Stimulated activated naive CD8-positive, alpha-beta T cell treated with anti-CD3 and anti-CD28 coated beads, Interleukin-15, Interleukin-2, amounts not matched to agents 100 U/mL and 50 U/mL, for 24 hours (primary cell): ENCODE data around the gene CTSA.

Experiments used
- ATAC-seq: fragments of 150-1000 bp; cut with Tn5 transposase; one replicate; pipeline ENCODE4 v1.10.0; 2021
- DNase-seq: peaks from one replicate; pipeline ENCODE4 v3.0.0; 2021

The CTSA gene

DNA sequence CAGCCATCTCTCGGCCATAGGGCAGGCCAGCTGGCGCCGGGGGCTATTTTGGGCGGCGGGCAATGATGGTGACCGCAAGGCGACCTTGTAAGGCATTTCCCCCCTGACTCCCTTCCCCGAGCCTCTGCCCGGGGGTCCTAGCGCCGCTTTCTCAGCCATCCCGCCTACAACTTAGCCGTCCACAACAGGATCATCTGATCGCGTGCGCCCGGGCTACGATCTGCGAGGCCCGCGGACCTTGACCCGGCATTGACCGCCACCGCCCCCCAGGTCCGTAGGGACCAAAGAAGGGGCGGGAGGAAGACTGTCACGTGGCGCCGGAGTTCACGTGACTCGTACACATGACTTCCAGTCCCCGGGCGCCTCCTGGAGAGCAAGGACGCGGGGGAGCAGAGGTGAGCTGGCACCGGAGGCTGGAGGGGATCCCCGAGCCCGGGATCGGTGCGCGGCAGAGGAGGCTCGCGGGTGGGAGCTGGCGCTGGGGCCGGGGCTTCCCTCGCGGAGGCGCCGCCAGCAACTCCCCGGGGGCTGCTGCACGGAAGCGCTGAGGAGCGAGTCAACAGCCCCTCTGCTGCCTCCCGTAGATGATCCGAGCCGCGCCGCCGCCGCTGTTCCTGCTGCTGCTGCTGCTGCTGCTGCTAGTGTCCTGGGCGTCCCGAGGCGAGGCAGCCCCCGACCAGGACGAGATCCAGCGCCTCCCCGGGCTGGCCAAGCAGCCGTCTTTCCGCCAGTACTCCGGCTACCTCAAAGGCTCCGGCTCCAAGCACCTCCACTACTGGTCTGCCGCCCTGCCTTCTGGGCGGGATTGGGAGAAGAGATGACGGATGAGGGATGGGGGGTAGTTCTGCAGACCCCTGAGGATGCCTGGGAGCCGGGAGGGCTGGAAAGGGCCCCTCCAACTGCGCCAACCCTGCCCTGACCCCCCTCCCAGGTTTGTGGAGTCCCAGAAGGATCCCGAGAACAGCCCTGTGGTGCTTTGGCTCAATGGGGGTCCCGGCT, at the start of gene CTSA, which contains the start of gene NEURL2:
Gene CTSA (plus strand): TSS at position 351 of the 999 bp plus-strand sequence. CDS start 234 bp downstream, at position 585.
Gene NEURL2 (minus strand): TSS at position 224 of the 999 bp plus-strand sequence. CDS start 217 bp downstream, at position 7.
- peak; percentile 78 for ATAC-seq
- peak; percentile 89 for DNase-seq

DNA sequence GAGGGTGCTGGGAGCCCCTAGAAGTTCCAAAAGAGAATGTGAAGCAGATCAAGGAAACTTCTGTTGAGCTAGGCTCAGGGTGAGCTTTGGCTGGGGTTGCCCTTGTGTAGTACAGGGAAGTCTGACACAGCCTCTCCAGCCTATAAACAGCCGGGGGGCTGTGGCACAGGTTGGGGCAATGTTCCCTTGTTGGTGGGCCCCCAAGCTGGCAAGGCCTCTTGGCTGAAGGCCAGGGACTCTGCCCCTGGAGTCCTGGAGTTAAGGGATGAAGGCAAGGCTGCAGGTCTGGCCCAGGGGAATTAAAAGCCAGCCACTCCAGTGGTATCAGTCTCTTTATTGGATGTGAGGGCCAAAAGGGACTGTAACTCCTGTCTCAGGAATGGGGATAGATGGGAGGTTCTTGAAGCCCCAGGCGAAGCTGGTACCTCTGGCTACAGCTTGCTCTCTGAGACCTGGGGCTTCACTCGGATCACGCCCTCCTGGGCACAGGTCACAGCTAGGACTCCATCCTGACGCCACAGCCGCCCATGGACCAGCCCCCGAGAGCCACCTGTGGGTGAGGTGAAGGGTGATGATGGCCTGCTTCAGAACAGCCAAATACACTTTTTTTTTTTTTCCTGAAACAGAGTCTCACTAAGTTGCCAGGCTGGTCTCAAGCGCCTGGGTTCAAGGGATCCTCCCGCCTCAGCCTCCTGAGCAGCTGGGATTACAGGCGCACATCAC, 49.6 kb upstream of the CTSA start:
- ATAC-seq (no peak), DNase-seq (no peak)

DNA sequence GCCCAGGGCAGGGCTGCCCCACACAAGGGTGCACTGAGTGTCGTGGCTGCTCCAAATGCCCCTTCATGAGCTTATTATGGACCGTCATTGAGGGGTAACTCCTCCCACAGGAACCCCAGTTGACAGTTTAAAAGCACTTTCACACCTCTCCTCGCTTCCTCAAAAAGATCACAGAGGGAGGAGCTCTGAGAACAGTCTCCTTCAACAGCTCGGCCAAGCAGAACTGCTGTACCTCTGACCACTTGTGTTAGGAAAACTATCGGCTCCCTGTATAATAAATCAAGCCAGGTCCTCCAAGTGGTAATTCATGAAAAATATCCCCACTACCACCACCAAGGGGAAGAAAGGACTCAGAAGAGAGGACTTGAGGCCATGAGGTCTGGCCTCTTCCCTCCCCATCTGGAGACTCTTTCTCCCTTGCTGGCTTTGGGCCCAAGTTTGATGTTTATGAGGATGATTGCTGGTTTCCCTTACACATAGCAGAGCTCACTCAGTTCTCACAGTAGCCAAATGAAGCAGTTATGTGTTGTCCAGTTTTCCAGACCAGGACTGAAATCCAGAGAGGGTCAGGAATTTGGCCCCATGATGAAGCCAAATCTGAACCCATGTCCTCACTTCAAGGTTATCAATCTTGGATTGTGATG, 48.8 kb upstream of the CTSA start:
- no peak for ATAC-seq
- no peak for DNase-seq

DNA sequence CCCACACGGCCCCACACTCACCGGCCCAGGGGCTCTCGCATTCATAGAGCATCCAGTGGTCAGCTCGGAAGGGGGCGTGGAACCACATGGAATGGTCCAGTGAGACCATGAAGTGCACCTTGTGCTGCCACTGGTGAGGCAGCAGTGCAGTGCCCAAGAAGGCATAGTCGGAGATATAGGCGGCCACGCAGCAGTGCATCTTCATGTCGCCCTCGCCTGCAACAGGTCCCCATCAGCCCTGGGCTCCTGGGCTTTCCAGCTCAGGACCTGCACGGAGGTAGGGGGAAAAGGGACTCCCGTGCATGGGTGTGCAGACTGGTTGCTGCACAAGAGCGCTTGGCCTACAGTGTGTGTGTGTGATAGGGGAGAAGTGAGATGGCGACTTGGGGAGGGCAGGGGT, 47.6 kb upstream of the CTSA start:
- DNase-seq (no peak), ATAC-seq (no peak)

DNA sequence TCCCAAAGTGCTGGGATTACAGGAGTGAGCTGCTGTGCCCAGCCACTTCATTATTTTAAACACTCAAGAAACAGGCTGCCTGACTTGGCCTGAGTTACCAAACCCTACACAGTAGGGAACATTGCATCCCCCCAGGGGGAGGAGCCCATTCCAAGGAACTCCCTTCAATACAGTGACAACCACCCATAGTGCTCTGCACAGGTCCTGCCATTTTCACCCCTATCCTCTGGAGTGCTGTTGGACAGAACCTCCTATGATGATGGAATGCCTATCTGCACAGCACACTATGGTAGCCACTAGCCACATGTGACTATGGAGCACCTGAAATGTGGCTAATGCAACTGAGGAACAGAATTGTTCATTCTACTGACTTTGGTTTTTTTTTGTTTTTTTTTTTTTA, 45.7 kb upstream of the CTSA start:
- no peak for DNase-seq

DNA sequence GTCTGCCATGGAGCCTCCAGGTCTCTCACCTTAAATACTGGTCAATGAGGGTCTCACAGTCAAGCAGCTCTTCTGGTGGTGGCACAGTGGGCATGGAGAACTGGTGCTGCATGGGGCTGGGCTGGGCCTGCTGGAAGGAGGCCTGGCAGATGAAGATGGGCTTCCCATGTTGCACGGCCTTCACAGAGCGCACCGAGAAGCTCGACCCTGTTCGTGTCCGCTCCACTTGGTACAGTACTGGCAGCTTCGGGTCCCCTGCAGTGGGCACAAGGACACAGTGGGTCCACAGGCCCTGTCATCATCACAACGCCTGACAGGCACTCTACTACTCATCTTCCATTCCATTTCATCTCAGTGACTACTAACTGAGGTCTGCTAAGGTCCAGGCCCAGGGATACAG, 42.7 kb upstream of the CTSA start:
- no peak for DNase-seq
- no peak for ATAC-seq

More for the DNA sequence above, 45.7 kb upstream of the CTSA start:
- no peak for ATAC-seq

DNA sequence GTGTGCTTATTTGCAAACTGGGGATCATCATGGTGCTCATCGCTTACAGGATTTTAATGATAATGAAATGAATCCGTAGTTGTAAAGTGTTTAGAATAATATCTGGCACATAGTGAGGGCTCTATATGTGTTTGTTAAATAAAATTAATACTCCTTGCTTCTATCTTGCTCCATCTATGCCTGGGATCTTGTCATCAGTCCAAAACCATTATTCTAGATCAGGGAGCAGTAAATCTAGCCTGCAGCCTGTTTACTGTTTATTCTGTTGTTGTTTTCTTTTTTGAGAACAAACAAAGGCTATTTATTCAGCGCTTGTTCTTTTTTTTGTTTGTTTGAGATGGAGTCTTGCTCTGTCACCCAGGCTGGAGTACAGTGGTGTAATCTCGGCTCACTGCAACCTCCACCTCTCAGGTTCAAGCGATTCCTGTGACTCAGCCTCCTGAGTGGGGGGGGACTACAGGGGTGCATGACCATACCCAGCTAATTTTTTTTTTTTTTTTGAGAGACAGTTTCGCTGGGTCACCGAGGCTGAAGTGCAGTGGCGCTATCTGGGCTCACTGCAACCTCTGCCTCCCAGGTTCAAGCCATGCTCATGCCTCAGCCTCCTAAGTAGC, 42.1 kb upstream of the CTSA start:
- no peak for ATAC-seq

DNA sequence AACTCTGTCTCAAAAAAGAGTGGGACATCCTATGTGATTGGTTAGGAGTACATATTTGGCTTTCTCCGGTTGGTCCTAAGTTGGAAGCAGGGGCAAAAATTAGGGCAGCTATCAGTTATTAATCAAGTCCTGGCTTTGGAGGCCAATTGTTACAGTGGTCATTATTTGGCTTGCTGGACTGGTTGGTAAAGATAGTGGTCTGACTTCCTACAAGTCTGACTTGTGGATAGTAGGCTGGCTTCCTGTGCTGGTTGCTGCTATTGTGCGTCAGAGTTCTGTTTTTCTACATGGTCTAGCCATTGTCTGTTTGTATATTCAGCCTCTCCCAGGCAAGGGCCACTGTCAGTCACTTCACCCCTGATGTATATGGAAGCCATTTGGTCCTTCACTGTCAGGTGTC, 40.9 kb upstream of the CTSA start:
- ATAC-seq (no peak), DNase-seq (no peak)

More for the DNA sequence above, 42.1 kb upstream of the CTSA start:
- no peak for DNase-seq

DNA sequence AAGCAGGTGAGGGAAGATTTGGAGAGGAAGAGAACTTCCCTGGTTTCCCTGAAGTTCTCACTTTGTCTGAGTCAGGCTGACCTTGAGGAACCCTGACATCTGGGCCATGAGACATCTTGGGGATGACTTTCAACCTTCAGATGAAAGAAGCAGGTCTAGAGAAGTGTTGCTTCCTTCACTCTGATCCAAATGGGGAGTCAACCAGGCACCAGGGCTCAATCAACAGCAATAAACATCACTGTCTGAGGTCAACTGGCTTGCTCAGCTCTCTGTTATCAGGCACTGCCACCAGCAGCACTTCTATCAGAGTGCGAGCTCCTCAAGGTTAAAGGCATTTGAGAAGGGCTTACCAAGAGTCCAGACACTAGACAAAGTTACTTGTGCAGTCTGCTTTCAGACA, 40.2 kb upstream of the CTSA start:
- ATAC-seq (no peak), DNase-seq (no peak)

DNA sequence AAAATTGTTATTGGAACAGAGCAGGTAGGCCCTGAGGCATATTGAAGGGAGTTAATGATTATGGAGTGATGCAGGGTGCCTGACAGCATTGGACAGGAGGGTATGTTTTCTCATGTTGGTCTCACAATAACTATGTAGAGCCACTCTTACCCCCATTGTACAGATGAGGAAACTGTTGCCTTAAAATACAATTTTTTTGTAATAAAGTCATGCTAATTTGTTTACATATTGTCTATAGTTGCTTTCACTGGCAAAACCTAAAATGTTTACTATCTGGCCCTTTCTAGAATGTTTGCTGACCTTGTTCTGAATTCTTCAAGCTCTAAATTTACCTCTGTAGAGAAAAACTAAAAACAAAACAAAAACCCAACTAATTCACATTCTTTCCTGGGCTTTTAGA, 39.6 kb upstream of the CTSA start:
- DNase-seq (no peak), ATAC-seq (no peak)

DNA sequence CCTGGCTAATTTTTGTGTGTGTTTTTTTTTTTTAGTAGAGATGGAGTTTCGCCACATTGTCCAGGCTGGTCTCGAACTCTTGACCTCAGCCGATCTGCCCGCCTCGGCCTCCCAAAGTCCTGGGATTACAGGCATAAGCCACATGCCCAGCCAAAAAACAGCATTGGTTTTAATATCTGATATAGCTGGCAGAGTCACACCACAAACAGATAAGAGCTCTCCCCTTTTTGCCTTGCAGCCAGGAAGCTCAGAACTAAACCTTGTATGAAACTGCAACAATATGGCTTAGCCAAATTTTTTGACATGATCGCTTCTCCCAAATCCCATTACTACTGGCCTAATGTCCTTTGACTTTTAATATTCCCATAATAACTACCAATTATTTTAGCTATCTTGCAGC, 38.8 kb upstream of the CTSA start:
- ATAC-seq (no peak), DNase-seq (no peak)

DNA sequence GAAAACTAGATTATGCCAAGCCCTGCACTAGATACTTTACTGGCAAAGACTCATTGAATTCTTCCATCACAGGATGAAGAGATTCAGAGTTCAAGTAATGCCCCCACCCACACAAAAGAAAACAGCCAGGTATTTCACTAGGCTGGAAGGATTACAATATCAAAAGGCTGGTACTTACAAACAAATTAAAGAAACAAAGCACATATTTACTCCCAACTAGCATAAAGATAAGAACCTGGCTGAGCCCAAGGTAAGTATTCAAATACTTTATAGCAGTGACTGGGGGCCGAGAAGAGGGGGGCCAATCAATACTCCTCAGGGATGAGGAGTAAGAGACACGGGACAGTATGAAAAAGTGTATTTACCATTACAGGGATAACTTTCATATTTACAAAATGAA, 37.7 kb upstream of the CTSA start:
- DNase-seq (no peak), ATAC-seq (no peak)

DNA sequence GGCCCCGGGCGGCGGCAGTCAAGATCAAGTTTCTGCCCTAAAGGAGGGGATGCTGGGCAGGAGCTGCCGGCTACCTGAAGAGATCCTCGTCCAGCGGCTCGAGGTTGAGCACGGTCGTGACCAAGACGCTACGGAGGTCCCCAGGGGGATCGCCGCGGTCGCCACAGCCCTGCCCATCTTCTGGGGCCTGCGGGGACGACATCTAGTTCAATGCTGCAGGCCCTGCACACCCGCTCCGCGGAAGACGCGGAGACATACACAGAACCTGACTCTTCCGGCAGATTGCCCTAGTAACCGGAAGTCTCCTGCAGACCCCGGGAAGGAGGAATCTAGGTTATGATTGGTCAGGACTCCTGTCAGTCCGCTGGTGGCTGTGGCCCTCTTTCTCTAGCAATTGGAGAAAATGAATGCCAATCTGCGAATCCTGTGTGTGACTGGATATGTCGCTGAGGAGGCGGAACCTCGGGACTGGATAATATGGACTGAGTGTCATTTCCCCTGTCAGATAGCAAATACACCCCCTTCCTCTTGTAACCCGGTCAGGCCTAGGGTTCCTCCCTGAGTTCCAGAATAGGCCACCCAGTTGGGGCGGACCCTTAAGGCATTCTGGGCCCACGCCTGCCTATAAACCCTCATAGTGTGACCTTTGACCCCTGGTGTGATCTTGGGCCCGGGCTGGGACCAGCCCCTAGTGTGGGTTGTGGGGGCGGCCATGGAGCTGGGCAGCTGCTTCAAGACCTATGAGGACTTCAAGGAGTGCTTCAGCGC, 33.8 kb upstream of the CTSA start, which contains the start of the genes ACOT8 and ZSWIM3:
Gene ACOT8 (minus strand): TSS at position 279 of the 768 bp plus-strand sequence. CDS start 77 bp downstream, at position 202.
Gene ZSWIM3 (plus strand): TSS at position 501 of the 768 bp plus-strand sequence. CDS start 212 bp downstream, at position 713.
- ATAC-seq: peak; percentile 99
- DNase-seq: peak; percentile 89

DNA sequence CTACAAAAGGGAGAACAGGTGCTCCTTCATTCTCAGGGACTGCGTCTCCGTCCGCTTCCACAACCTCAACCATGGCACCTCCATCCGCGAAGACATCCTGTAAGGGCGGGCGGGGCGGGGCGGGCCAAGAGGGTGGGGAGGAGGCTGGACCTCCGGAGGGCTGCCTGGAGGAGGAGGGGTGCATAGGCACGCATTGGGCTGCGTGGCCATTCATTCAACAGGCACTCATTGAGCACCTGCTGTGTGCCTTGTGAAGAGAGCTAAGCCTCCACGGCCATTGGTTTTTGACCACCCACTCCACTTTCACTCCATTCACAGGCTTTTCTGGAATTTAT, 33.3 kb upstream of the CTSA start:
- DNase-seq (peak; percentile 61), ATAC-seq (peak; percentile 41)

DNA sequence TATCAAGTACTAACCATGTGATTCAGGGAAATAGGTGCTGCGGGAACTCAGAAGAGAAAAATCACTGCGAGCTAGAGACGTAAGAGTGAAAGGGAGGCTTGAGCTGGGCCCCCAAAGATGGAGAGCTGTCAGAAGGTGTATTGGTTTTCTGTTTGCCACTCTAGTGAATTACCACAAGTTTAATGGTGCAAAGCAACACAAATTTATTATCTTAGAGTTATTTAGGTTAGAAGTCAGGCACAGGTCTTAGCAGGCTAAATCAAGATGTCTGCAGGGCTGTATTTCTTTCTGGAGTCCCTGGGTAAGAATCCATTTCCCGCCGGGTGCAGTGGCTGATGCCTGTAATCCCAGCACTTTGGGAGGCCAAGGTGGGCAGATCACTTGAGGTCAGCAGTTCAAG, 31.2 kb upstream of the CTSA start:
- DNase-seq: no peak
- ATAC-seq: no peak

DNA sequence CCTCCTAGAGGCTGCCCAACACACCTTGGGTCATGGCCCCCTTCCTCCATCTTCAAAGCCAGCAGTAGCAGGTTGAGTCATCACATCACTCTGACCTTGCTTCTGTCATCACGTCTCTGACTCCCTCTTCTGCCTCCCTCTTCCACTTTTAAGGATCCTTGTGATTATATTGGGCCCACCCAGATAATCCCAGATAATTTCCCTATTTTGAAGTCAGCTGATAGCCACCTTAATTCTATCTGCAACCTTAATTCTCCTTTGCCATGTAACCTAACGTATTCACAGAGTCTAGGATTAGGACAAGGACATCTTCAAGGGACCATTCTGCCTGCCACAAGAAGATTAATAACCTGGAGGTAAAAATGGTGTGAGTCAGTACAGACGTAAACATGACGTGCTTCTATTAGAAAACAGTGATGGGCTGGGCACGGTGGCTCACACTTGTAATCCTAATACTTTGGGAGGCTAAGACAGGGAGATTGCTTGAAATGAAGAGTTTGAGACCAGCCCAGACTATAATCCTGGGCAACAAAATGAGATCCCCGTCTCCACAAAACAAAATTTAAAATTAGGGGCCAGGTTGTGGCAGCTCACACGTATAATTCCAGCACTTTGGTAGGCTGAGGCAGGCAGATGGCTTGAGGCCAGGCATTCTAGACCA, 30.4 kb upstream of the CTSA start:
- DNase-seq (no peak), ATAC-seq (no peak)

DNA sequence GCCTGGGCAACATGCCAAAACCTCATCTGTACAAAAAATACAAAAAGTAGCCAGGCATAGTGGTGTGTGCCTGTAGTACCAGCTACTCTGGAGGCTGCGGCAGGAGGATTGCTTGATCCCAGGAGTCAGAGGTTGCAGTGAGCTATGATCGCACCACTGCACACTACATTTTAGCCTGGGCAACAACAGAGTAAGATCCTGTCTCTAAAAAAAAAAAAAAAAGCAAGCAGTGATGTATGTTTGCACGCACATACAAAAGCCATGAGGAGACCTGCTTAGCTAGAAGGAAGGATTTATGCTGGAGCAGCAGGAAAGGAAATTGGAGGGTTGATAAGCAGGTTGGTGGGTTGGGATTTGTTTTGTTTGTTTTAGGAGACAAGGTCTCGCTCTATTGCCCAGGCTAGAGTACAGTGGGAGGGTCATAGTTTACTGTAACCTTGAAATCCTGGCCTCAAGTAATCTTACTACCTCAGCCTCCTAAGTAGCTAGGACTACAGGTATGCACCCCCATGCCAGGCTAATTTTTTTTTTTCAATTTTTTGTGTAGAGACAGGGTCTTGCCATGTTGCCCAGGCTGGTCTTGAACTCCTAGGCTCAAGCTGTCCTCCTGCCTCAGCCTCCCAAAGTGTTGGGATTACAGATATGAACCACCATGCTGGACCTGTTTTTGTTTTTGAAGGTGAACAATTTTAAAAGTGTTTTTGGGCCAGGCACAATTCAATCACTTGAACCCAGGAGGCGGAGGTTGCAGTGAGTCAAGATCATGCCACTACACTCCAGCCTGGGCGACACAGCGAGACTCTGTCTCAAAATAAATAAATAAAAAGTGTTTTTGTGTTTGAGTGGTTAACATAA, 29.7 kb upstream of the CTSA start:
- DNase-seq (no peak), ATAC-seq (no peak)

DNA sequence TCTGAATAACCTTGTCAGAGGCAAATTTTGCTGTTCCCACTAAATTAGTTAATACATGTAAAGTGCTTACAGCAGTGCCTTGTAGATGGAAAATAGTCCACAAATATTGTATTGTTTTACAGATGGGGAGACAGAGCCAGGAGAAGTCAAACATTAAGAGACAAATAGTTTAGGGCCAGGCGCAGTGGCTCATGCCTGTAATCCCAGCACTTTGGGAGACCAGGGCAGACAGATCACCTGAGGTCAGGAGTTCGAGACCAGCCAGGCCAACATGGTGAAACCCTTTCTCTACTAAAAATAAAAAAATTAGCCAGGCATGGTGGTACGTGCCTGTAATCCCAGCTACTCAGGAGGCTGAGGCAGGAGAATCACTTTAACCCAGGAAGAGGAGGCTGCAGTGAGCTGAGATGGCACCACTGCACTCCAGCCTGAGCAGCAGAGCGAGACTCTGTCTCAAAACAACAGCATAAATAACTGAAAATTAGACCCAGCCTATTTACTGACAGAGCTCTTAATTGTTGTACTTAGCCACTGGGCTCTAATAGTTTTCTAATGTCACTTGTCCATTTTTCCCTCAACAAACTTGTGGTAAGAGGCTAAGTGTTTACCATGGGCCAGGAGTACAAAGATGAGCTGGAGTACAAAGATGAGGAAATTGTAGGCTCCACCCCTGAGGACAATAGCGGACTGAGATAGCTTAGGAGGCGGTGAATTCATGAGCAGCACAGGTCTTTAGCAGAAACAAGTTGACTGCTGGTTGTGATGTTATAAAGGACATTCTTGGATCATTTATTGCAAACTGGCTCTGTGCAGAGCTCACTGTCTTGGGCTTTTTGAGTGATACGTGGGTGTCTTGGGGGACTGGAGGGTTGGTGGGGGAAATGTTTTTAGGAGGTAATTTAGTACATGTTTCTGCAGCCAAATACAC, 27.3 kb upstream of the CTSA start:
- DNase-seq (no peak), ATAC-seq (no peak)

DNA sequence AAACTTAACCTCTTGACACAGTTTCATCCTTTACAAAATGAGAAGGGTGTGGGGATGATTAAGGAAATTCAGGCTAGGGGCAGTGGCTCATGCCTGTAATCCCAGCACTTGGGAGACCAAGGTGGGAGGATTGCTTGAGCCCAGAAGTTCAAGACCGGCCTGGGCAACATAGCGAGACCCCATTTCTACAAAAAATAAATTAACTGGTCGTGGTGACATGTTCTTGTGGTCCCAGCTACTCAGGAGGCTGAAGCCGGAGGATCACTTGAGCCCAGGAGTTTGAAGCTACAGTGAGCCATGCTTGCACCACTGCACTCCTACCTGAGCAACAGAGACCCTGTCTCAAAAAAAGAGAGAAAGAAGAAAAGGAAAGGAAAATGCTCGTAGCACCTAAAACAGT, 24.7 kb upstream of the CTSA start:
- DNase-seq: no peak
- no peak for ATAC-seq
